ENCODE data around the gene ZNF444.
"Not testable (repeated sequence)": the region's sequence is repeated elsewhere in the genome, so short reads cannot be mapped to it uniquely, and the experiment has no call there.

Gene ZNF444

GRCh38 chr19:56177564-56178243 is 36.6 kb downstream of the ZNF444 start:
- DNase-seq (ENCODE audit: low read depth) = no peak

GRCh38 chr19:56189785-56190184 is 48.7 kb downstream of the ZNF444 start:
- DNase-seq (ENCODE audit: low read depth) = no peak

DNA sequence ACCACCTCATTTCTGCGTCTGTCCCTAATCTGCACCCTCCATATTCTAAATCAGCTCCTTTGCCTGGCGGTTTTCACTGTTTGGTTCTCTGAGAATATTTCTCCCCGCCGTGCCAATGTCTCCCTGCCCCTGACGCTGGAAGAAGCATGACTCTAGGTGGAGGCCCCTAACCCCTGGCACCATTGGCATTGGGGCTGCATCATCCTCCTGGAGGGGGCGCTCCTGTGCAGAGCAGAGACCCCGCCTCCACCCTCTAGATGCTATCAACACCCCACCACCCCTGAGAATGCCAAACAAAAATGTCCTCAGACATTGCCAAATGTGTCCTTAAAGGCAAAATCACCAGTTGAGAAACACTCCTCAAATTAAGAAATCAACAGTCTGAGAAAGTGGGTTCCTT is 50.0 kb downstream of the ZNF444 start:
- no peak for DNase-seq (ENCODE audit: low read depth)

DNA sequence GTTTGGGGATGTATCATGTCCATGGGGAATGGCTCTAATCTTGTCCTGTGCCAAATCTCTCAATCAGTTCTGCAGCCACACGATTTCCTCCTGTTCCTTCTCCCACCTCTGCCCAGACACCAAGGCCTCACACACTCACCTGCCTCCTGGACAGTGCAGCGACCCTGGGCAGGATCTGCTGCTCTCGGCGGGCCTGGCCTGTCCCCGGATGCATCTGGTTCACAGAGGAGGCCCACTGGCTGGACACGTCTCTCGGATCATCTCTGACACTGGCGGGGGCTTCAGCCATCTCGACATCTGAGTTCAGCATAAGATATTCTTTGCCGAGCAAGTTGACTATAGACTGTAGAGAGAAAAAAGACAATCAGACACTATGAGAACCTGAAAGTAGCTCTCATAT is 50.6 kb downstream of the ZNF444 start:
- DNase-seq (ENCODE audit: low read depth) = no peak

DNA sequence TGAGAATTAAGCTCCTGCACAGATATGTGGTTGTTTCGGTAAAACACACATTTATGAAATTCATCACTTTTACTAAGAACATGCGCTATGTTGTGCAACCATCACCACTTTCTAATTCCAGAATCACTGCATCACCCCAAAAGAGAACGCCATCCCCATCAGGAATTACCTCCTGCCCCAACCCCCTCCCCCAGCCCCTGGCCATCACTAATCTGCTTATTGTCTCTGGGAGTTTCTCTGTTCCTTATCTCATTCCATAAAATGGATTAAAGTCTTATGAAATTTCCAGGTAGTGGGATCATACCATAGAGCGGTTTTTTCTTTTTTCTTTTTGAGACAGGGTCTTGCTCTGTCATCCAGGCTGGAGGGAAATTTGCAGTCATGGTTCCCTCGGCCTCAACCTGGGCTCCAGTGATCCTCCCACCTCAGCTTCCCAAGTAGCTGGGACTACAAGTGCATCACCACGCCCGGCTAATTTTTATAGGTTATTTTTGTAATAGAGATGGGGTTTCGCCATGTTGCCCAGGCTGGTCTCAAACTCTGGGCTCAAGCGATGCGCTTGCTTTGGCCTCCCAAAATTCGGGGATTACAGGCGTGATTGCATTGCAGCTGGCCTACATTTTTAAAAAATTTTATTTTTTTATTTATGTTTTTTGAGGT is 53.0 kb downstream of the ZNF444 start:
- DNase-seq (ENCODE audit: low read depth) = no peak

GRCh38 chr19:56197646-56198045 is 56.6 kb downstream of the ZNF444 start, which contains the start of gene ZSCAN5B:
ZSCAN5B (minus strand) TSS chr19:56197783; CDS start chr19:56193052, 4,731 bp downstream.
- DNase-seq (ENCODE audit: low read depth) = not testable (repeated sequence)

DNA sequence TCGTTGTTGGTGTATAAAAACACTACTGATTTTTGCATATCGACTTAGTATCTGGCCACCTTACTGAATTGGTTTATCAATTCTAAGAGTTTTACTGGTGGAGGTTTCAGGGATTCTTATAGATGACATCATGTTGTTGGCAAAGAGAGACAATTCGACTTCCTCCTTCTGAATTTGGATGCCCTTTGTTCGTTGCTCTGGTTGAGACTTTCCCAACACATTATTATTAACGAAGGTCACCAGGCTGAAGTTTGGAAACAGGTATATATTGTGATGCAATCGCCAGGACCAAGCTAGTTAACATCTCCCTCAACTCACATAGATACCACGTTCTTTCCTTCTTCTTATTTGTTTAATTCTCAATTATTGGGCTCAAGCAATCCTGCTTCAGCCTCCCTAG is 58.6 kb downstream of the ZNF444 start:
- no peak for DNase-seq (ENCODE audit: low read depth)

GRCh38 chr19:56201973-56202372 is 60.9 kb downstream of the ZNF444 start, which contains the start of gene ZSCAN5C:
ZSCAN5C (plus strand) TSS chr19:56202273; CDS start chr19:56205914, 3,641 bp downstream.
- no peak for DNase-seq (ENCODE audit: low read depth)

DNA sequence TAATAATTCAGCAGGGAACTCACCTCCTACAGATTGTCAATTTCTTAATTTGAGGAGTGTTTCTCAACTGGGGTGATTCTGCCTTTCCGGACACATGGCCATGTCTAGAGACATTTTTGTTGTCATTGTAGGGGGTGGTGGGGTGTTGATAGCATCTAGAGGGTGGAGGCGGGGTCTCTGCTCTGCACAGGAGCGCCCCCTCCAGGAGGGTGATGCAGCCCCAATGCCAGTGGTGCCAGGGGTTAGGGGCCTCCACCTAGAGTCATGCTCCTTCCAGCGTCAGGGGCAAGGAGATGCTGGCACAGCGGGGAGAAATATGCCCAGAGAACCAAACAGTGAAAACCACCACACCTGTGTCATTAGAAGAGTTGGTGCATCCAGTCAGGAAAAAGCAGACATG is 66.5 kb downstream of the ZNF444 start:
- DNase-seq (ENCODE audit: low read depth) = not testable (repeated sequence)

DNA sequence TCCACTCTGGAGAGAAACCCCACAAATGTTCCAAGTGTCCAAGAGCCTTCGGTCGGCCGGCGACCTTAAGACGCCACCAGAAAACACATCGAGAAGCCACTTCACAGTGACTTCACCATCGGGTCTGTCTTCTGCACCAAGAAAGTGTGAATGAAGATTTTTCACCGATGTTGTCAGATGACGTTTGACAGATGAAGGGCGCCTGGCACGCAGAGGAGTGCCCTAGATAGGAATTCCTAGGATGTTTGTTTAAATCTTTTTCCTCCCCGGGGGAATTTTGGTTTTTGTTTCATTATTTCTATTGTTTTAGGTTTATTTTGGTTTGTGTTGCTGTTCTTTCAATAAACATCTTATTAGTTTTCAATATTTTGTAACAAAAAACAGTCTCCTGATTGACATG is 68.0 kb downstream of the ZNF444 start:
- no peak for DNase-seq (ENCODE audit: low read depth)

- DNase-seq (ENCODE audit: low read depth) = not testable (repeated sequence)
Measured at GRCh38 chr19:56210036-56210435, 68.9 kb downstream of the ZNF444 start.

All from stromal cell of bone marrow (primary cell).